ENCODE measurements around the gene UQCRC1. TPM values are rescaled to one million over a fixed set of nuclear protein-coding genes. Genes with fewer than 3 reads are reported as not detected.

Gene UQCRC1
- total and polyA plus RNA-seq, 2 donors (not counting 1 experiment from before 2014, with no cell fraction given), result 99.9 to 132 TPM

DNA sequence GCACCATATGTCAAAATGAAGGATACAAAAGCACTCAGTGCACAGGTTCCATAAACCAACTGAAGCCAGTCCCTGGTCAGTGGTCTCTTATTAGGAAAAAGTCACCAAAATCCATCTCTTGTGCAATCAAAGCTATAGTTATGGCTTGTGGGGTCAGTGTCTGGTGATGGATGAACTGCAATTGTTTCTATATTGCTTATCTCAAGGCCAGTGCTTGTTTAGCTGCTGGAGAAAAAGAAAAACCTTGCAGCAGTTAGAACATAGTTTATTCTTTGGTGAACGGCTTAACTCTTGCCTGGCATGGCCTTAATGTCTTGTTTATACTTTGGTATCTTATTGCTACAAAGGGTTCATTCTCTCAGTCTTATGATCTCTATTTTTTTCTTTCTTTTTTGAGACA is 2.9 kb upstream of the UQCRC1 start:
- H3K4me1 Mint-ChIP-seq, result peaks cover 15% of the 10 kb centered on the region
- no peaks in the 10 kb centered on the region for H4K20me1 ChIP-seq (ENCODE audit: control insufficient read depth, insufficient read depth, low read length, poor library complexity, severe bottlenecking)
- no peak overlapping the region for H3K9ac ChIP-seq (ENCODE audit: low read length)
- H3K4me3 ChIP-seq (ENCODE audit: control extremely low read depth in 1 of 5, extremely low read depth in 1 of 5, insufficient read depth in 1 of 5, low read depth in 2 of 5, low read length in 4 of 5), result no peak overlapping the region
- peaks cover 0 to 7% (median 4%) of the 10 kb centered on the region in 3 donors for H3K9me3 ChIP-seq (ENCODE audit: control extremely low read depth in 1 of 3, control insufficient read depth in 2 of 3, insufficient read depth in 1 of 3, low read length in 2 of 3)
- H3K4me3 Mint-ChIP-seq, result no peak overlapping the region
- no peaks in the 10 kb centered on the region for H3K9me3 Mint-ChIP-seq (ENCODE audit: insufficient read depth)
- no peaks in the 10 kb centered on the region for H3K27me3 Mint-ChIP-seq
- peaks cover 10 to 14% of the 10 kb centered on the region in 2 donors for H3K4me1 ChIP-seq (ENCODE audit: control insufficient read depth in 2 of 2, insufficient read depth in 2 of 2, low read length in 2 of 2)
- H3K27me3 ChIP-seq (replicated peaks in 1 of 4; ENCODE audit: control extremely low read depth in 1 of 4, control insufficient read depth in 3 of 4, insufficient read depth in 4 of 4, low read length in 3 of 4), result no peaks in the 10 kb centered on the region
- intact Hi-C loops (cut with micrococcal nuclease), result no loop called here
- H3K27ac Mint-ChIP-seq, result no peak overlapping the region
- DNase-seq (no peak), ATAC-seq (ENCODE audit: low read depth) (no peak)
- ChIA-PET CTCF (interaction anchor here (0.7 to 5.0 kb wide), 4 partner anchors 22 to 212 kb away, joined by 3 to 35 read pairs (median 4); partner anchors contain the start of gene SLC26A6), POLR2A (no interaction called here)
- WGBS (ENCODE audit: insufficient coverage), result 86% methylated on average over 1 of the region's 1 CpG
- TF ChIP-seq EZH2 (IDR thresholded peaks at IDR 0.05; ENCODE audit: borderline replicate concordance, insufficient read depth, low read depth, low read length, poor library complexity, severe bottlenecking), result no peak
- TF ChIP-seq, protein P1, sequence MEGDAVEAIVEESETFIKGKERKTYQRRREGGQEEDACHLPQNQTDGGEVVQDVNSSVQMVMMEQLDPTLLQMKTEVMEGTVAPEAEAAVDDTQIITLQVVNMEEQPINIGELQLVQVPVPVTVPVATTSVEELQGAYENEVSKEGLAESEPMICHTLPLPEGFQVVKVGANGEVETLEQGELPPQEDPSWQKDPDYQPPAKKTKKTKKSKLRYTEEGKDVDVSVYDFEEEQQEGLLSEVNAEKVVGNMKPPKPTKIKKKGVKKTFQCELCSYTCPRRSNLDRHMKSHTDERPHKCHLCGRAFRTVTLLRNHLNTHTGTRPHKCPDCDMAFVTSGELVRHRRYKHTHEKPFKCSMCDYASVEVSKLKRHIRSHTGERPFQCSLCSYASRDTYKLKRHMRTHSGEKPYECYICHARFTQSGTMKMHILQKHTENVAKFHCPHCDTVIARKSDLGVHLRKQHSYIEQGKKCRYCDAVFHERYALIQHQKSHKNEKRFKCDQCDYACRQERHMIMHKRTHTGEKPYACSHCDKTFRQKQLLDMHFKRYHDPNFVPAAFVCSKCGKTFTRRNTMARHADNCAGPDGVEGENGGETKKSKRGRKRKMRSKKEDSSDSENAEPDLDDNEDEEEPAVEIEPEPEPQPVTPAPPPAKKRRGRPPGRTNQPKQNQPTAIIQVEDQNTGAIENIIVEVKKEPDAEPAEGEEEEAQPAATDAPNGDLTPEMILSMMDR (IDR thresholded peaks at IDR 0.05), result no peak
- H3K4me2 ChIP-seq (replicated peaks; ENCODE audit: low read depth, low read length, poor library complexity, severe bottlenecking), result no peak overlapping the region
- peaks cover 29% of the 10 kb centered on the region for H3K79me2 ChIP-seq (ENCODE audit: control insufficient read depth, insufficient read depth, low read length)
- no peak overlapping the region for H2AFZ ChIP-seq (ENCODE audit: insufficient read depth, low read depth, low read length, poor library complexity, severe bottlenecking)
- no peak overlapping the region for H3K27ac ChIP-seq (ENCODE audit: low read length in 2 of 2)
- H3K36me3 ChIP-seq (replicated peaks in 1 of 2; ENCODE audit: control extremely low read depth in 1 of 2, control insufficient read depth in 1 of 2, extremely low read depth in 1 of 2, insufficient read depth in 2 of 2, low read length in 1 of 2), result no peaks in the 10 kb centered on the region

DNA sequence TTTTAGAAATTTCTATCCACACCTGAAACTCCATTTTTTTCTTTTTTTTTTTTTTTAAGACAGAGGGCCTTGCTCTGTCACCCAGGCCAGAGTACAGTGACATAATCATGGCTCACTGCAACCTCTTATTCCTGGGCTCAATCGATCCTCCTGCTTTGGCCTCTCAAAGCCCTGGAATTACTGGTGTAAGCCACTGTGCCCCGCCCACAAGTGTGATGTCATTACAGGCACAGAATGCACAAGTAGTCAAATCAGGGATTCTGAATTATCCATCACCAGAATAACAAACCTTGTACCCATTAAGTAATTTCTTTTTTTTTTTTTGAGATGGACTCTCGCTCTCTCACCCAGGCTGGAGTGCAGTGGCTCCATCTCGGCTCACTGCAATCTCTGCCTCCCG is 1.9 kb downstream of the UQCRC1 start:
- Mint-ChIP-seq H3K4me3 (no peak overlapping the region), H3K9me3 (ENCODE audit: insufficient read depth) (no peaks in the 10 kb centered on the region), H3K27ac (no peak overlapping the region), H3K4me1 (peaks cover 15% of the 10 kb centered on the region), H3K27me3 (no peaks in the 10 kb centered on the region)
- TF ChIP-seq EZH2 (IDR thresholded peaks at IDR 0.05; ENCODE audit: borderline replicate concordance, insufficient read depth, low read depth, low read length, poor library complexity, severe bottlenecking), result no peak
- TF ChIP-seq, protein P1 (IDR thresholded peaks at IDR 0.05), result no peak
- ATAC-seq (ENCODE audit: low read depth), result no peak
- Histone ChIP-seq H3K27ac (ENCODE audit: low read length in 2 of 2) (no peak overlapping the region), H2AFZ (ENCODE audit: insufficient read depth, low read depth, low read length, poor library complexity, severe bottlenecking) (no peak overlapping the region), H4K20me1 (ENCODE audit: control insufficient read depth, insufficient read depth, low read length, poor library complexity, severe bottlenecking) (no peaks in the 10 kb centered on the region), H3K27me3 (replicated peaks in 1 of 4; ENCODE audit: control extremely low read depth in 1 of 4, control insufficient read depth in 3 of 4, insufficient read depth in 4 of 4, low read length in 3 of 4) (no peaks in the 10 kb centered on the region), H3K9me3 (ENCODE audit: control extremely low read depth in 1 of 3, control insufficient read depth in 2 of 3, insufficient read depth in 1 of 3, low read length in 2 of 3) (no peaks in the 10 kb centered on the region), H3K4me2 (replicated peaks; ENCODE audit: low read depth, low read length, poor library complexity, severe bottlenecking) (no peak overlapping the region), H3K79me2 (ENCODE audit: control insufficient read depth, insufficient read depth, low read length) (peaks cover 30% of the 10 kb centered on the region), H3K9ac (ENCODE audit: low read length) (no peak overlapping the region), H3K36me3 (replicated peaks in 1 of 2; ENCODE audit: control extremely low read depth in 1 of 2, control insufficient read depth in 1 of 2, extremely low read depth in 1 of 2, insufficient read depth in 2 of 2, low read length in 1 of 2) (peaks cover 0 to 35% of the 10 kb centered on the region in 2 experiments), H3K4me1 (ENCODE audit: control insufficient read depth in 2 of 2, insufficient read depth in 2 of 2, low read length in 2 of 2) (peaks cover 10 to 14% of the 10 kb centered on the region in 2 donors), H3K4me3 (ENCODE audit: control extremely low read depth in 1 of 5, extremely low read depth in 1 of 5, insufficient read depth in 1 of 5, low read depth in 2 of 5, low read length in 4 of 5) (no peak overlapping the region)
- DNase-seq, result no peak
- whole genome bisulfite sequencing (ENCODE audit: insufficient coverage), result 95% methylated on average over 4 of the region's 5 CpGs
- CTCF ChIA-PET, result no interaction called here
- intact Hi-C loops (cut with micrococcal nuclease), result no loop called here
- POLR2A ChIA-PET, result no interaction called here
